ENCODE measurements around the gene SEMA3E. TPM values are rescaled to one million over a fixed set of nuclear protein-coding genes. Genes with fewer than 3 reads are reported as not detected.

SEMA3E gene
- total and polyA plus RNA-seq, 8 donors = 2.1 to 38.0 (median 23.8) TPM

DNA sequence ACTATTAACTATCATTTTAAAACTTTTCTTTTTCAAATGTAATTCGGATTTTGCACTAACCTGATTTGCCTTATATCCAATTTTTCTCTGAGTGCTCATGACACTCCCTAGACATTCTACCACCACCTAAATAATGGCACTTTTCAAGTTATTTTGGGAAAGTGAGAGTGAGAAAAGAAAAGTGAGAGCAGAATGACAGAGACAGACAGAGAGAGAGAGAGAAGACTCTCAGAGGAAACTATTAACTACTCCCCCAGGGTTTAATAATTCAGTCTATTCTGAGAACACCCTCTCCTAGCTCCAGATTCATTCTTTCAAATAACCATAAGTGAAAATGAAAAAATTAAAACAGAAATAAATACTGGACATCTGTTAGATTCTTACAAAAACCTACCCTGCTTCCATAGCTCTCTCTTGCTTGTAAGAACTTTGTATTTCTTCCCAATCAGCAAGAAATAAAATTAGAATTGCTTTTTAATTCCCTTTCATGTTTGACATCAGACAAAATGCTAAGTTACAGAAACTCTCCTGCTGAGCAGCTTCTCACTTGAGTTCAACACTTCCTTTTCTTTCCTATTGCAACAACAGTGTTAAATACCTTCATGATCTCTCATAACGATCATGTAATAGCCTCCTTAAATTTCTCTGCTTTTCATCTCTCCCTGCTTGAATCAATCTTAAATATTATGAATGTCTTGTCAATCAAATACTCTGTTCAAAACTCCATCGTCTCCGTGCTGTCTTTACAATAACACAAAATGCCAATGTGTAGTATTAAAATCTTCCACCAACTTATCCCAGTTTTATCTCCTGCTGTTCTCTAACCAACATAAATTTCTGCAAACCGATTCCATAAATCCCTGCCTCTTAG, 191.7 kb downstream of the SEMA3E start:
- Histone ChIP-seq H3K36me3 (no peaks in the 10 kb centered on the region), H3K27me3 (no peaks in the 10 kb centered on the region), H3K9me3 (no peaks in the 10 kb centered on the region), H3K27ac (no peak overlapping the region), H3K4me3 (no peak overlapping the region), H3K4me1 (no peaks in the 10 kb centered on the region)
- no peak for DNase-seq
- ATAC-seq = no peak
- intact Hi-C loops (cut with DNase I) = no loop called here
- TF ChIP-seq, protein P1, sequence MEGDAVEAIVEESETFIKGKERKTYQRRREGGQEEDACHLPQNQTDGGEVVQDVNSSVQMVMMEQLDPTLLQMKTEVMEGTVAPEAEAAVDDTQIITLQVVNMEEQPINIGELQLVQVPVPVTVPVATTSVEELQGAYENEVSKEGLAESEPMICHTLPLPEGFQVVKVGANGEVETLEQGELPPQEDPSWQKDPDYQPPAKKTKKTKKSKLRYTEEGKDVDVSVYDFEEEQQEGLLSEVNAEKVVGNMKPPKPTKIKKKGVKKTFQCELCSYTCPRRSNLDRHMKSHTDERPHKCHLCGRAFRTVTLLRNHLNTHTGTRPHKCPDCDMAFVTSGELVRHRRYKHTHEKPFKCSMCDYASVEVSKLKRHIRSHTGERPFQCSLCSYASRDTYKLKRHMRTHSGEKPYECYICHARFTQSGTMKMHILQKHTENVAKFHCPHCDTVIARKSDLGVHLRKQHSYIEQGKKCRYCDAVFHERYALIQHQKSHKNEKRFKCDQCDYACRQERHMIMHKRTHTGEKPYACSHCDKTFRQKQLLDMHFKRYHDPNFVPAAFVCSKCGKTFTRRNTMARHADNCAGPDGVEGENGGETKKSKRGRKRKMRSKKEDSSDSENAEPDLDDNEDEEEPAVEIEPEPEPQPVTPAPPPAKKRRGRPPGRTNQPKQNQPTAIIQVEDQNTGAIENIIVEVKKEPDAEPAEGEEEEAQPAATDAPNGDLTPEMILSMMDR (IDR thresholded peaks at IDR 0.05) = no peak

- ATAC-seq (no peak), DNase-seq (no peak)
- no peaks in the 10 kb centered on the region for H3K36me3 ChIP-seq
- intact Hi-C loops (cut with DNase I) = no loop called here
- H3K9me3 ChIP-seq = no peaks in the 10 kb centered on the region
- no peaks in the 10 kb centered on the region for H3K27me3 ChIP-seq
- no peak overlapping the region for H3K4me3 ChIP-seq
- TF ChIP-seq, protein P1 (IDR thresholded peaks at IDR 0.05) = no peak
- no peak overlapping the region for H3K27ac ChIP-seq
- H3K4me1 ChIP-seq = no peaks in the 10 kb centered on the region
Measured at GRCh38 chr7:83456413-83456812, 192.5 kb downstream of the SEMA3E start.

- TF ChIP-seq, protein P1 (IDR thresholded peaks at IDR 0.05) = no peak
- H3K27ac ChIP-seq = no peak overlapping the region
- DNase-seq (no peak), ATAC-seq (no peak)
- no peaks in the 10 kb centered on the region for H3K9me3 ChIP-seq
- H3K4me1 ChIP-seq = no peaks in the 10 kb centered on the region
- H3K27me3 ChIP-seq = no peaks in the 10 kb centered on the region
- intact Hi-C loops (cut with DNase I) = no loop called here
- no peak overlapping the region for H3K4me3 ChIP-seq
- H3K36me3 ChIP-seq = no peaks in the 10 kb centered on the region
Measured at GRCh38 chr7:83455612-83456011, 193.3 kb downstream of the SEMA3E start.

DNA sequence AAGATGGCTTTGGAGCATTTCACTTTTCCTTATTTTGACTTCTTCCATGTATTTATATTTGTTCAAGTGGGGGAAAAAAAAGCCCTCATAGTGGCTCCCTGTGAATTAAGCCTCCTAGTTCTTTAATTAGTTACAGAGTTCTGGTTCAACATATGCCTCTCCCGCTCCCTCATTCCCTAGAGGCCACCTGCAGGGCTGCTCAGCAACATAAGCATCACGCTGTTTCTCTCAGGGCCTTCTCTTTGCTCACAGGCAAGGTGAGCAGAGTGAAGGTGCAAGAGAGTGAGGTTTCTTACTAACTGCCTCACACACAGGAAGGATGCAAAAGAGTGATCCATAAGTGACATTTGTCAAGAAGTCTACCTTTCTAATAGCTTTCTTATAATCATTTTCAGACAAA, 196.7 kb downstream of the SEMA3E start:
- TF ChIP-seq, protein P1 (IDR thresholded peaks at IDR 0.05) = no peak
- H3K27me3 ChIP-seq = no peaks in the 10 kb centered on the region
- no peak overlapping the region for H3K4me3 ChIP-seq
- ATAC-seq (no peak), DNase-seq (no peak)
- H3K27ac ChIP-seq = no peak overlapping the region
- H3K9me3 ChIP-seq = no peaks in the 10 kb centered on the region
- intact Hi-C loops (cut with DNase I) = no loop called here
- no peaks in the 10 kb centered on the region for H3K36me3 ChIP-seq
- no peaks in the 10 kb centered on the region for H3K4me1 ChIP-seq

DNA sequence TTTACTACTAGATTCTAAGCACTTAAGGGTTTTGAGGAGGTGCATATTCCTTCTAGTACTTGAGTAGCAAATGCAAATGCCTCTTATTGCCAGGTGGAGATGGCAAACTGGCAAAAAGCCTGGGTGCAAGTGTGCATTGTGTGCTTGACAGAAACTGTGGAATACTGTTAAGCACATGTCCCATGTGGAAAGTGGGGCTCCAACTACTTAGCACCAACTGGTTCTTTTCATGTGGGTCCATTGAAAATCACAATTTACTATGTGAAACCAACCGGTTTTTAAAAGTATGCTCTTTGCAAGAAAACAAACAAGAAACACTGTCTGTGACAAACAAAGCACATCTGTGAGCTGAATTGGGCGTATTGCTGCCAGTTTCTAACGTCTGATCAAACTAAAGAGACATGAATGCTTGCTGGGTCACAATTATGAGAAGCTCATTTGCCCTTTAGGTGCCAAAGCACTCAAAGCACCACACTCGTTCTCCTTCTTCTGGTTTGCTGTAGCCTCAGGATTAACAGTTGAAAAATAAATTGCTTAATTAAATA, 197.4 kb downstream of the SEMA3E start:
- Histone ChIP-seq H3K4me3 (no peak overlapping the region), H3K27ac (no peak overlapping the region), H3K4me1 (no peaks in the 10 kb centered on the region), H3K36me3 (no peaks in the 10 kb centered on the region), H3K27me3 (no peaks in the 10 kb centered on the region), H3K9me3 (no peaks in the 10 kb centered on the region)
- no peak for ATAC-seq
- TF ChIP-seq, protein P1 (IDR thresholded peaks at IDR 0.05) = no peak
- intact Hi-C loops (cut with DNase I) = no loop called here
- DNase-seq = peak in 2 of 4 donors; percentile 15 to 19
